A549 (cell line): ENCODE data around the gene NGB.

ENCODE experiments used
- CEBPB ChIP-seq, 2 experiments: fragments of >200 bp in 1 of 2; sonication (Bioruptor Twin) in 1 of 2; formaldehyde crosslinking in 1 of 2; IDR thresholded peaks; 2 replicates each; pipeline ENCODE4 v1.6.1; 2012 to 2016
- CTCF ChIP-seq: fragments of >200 bp; sonication (Bioruptor Twin); formaldehyde crosslinking; IDR thresholded peaks from 3 replicates; pipeline ENCODE4 v1.5.1; 2016
- HOXB13 ChIP-seq: fragments of 250-450 bp; sonication (Bioruptor Pico); IDR thresholded peaks from 2 replicates; pipeline ENCODE4 v1.5.0; 2020; ENCODE audit warnings: low read depth, mild to moderate bottlenecking, moderate library complexity
- JUNB ChIP-seq: fragments of >200 bp; sonication (Bioruptor Twin); formaldehyde crosslinking; IDR thresholded peaks from 2 replicates; pipeline ENCODE4 v1.6.1; 2016
- KDM1A ChIP-seq: fragments of 200-600 bp; sonication (generic); IDR thresholded peaks from 2 replicates; pipeline ENCODE4 v1.6.1; 2016; ENCODE audit warnings: low read depth, mild to moderate bottlenecking
- POLR2A ChIP-seq: IDR thresholded peaks from 2 replicates; pipeline ENCODE4 v1.6.1; 2012; ENCODE audit warnings: mild to moderate bottlenecking, low read length
- POLR2AphosphoS2 ChIP-seq: conservative IDR thresholded peaks from 2 replicates; pipeline ENCODE4 v1.6.1; 2012; ENCODE audit warnings: low read length, improper control_type of control experiment, inconsistent platforms
- SMC3 ChIP-seq: fragments of >200 bp; sonication (Bioruptor Twin); formaldehyde crosslinking; IDR thresholded peaks from 3 replicates; pipeline ENCODE4 v1.6.1; 2018; ENCODE audit warnings: inconsistent platforms
- ZNF302 ChIP-seq: fragments of 250-450 bp; sonication (Bioruptor Pico); IDR thresholded peaks from 2 replicates; pipeline ENCODE4 v1.9.0; 2021; ENCODE audit warnings: inconsistent platforms, mild to moderate bottlenecking, moderate library complexity
- ZSCAN20 ChIP-seq: fragments of 250-450 bp; sonication (Bioruptor Pico); IDR thresholded peaks from 2 replicates; pipeline ENCODE4 v1.8.0; 2022; ENCODE audit warnings: mild to moderate bottlenecking, moderate library complexity
- TF ChIP-seq, protein P1 (sequence below): fragments of >200 bp; sonication (Bioruptor Twin); formaldehyde crosslinking; IDR thresholded peaks from 3 replicates; pipeline ENCODE4 v1.6.1; 2016

GRCh38 chr14:77276295-77276935 lies 5.4 kb upstream of the NGB start:
- TF ChIP-seq ZSCAN20 (CRISPR knock-in tag), result no peak
- TF ChIP-seq ZNF302 (CRISPR knock-in tag), result no peak
- TF ChIP-seq SMC3, result no peak
- TF ChIP-seq HOXB13, result no peak
- no peak for TF ChIP-seq KDM1A
- TF ChIP-seq, protein P1, sequence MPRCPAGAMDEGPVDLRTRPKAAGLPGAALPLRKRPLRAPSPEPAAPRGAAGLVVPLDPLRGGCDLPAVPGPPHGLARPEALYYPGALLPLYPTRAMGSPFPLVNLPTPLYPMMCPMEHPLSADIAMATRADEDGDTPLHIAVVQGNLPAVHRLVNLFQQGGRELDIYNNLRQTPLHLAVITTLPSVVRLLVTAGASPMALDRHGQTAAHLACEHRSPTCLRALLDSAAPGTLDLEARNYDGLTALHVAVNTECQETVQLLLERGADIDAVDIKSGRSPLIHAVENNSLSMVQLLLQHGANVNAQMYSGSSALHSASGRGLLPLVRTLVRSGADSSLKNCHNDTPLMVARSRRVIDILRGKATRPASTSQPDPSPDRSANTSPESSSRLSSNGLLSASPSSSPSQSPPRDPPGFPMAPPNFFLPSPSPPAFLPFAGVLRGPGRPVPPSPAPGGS, result no peak
- no peak for TF ChIP-seq CTCF
- no peak for TF ChIP-seq JUNB
- TF ChIP-seq CEBPB (IDR thresholded peaks at IDR 0.05), result no peak
- no peak for TF ChIP-seq POLR2AphosphoS2
- TF ChIP-seq POLR2A, result no peak
